HEK293 (cell line): Measurements from ENCODE around the gene LMOD1.

Experiments used
- EGR2 ChIP-seq: fragments of 450-650 bp; formaldehyde crosslinking; IDR thresholded peaks from 2 replicates; pipeline ENCODE4 v1.5.1; 2016; ENCODE audit warnings: low read depth, missing biosample characterization, missing genetic modification characterization
- IKZF3 ChIP-seq: fragments of 450-650 bp; IDR thresholded peaks from 2 replicates; pipeline ENCODE4 v1.5.0; 2018; ENCODE audit warnings: missing biosample characterization, mild to moderate bottlenecking, missing genetic modification characterization, moderate library complexity
- KLF16 ChIP-seq: fragments of 450-650 bp; formaldehyde crosslinking; IDR thresholded peaks from 2 replicates; pipeline ENCODE4 v1.5.1; 2017; ENCODE audit warnings: missing biosample characterization, missing genetic modification characterization
- KLF8 ChIP-seq: fragments of 450-650 bp; formaldehyde crosslinking; IDR thresholded peaks from 2 replicates; pipeline ENCODE4 v1.5.1; 2016; ENCODE audit warnings: missing biosample characterization, missing genetic modification characterization
- SETDB1 ChIP-seq: IDR thresholded peaks from one replicate; pipeline ENCODE4 v1.6.1; 2017; ENCODE audit warnings: mild to moderate bottlenecking, low read length, moderate library complexity, mixed read lengths; ENCODE audit not compliant: insufficient read length
- ZFP37 ChIP-seq: fragments of 450-650 bp; formaldehyde crosslinking; IDR thresholded peaks from 2 replicates; pipeline ENCODE4 v1.5.1; 2016; ENCODE audit warnings: missing biosample characterization, missing genetic modification characterization
- ZNF112 ChIP-seq: fragments of 450-650 bp; formaldehyde crosslinking; IDR thresholded peaks from 2 replicates; pipeline ENCODE4 v1.5.0; 2017; ENCODE audit warnings: missing biosample characterization, missing genetic modification characterization
- ZNF132 ChIP-seq: fragments of 450-650 bp; formaldehyde crosslinking; IDR thresholded peaks from 2 replicates; pipeline ENCODE4 v1.5.1; 2017; ENCODE audit warnings: missing biosample characterization, missing genetic modification characterization, borderline replicate concordance
- ZNF140 ChIP-seq: fragments of 450-650 bp; formaldehyde crosslinking; IDR thresholded peaks from 2 replicates; pipeline ENCODE4 v1.5.1; 2016; ENCODE audit warnings: missing biosample characterization, missing genetic modification characterization
- ZNF146 ChIP-seq: fragments of 450-650 bp; formaldehyde crosslinking; IDR thresholded peaks from 2 replicates; pipeline ENCODE4 v1.5.1; 2016; ENCODE audit warnings: missing biosample characterization, missing genetic modification characterization
- ZNF19 ChIP-seq: fragments of 450-650 bp; formaldehyde crosslinking; IDR thresholded peaks from 2 replicates; pipeline ENCODE4; 2016; ENCODE audit warnings: missing biosample characterization, missing genetic modification characterization, low read depth
- ZNF214 ChIP-seq: fragments of 450-650 bp; formaldehyde crosslinking; IDR thresholded peaks from 2 replicates; pipeline ENCODE4 v1.5.1; 2017; ENCODE audit warnings: missing biosample characterization, mild to moderate bottlenecking, missing genetic modification characterization, borderline replicate concordance
- ZNF239 ChIP-seq: fragments of 450-650 bp; formaldehyde crosslinking; IDR thresholded peaks from 2 replicates; pipeline ENCODE4 v1.5.1; 2016; ENCODE audit warnings: missing biosample characterization, missing genetic modification characterization
- ZNF324 ChIP-seq: fragments of 450-650 bp; formaldehyde crosslinking; IDR thresholded peaks from 2 replicates; pipeline ENCODE4 v1.5.1; 2016; ENCODE audit warnings: missing biosample characterization, missing genetic modification characterization
- ZNF473 ChIP-seq: fragments of 450-650 bp; formaldehyde crosslinking; IDR thresholded peaks from 2 replicates; pipeline ENCODE4 v1.5.1; 2017; ENCODE audit warnings: missing biosample characterization, missing genetic modification characterization
- ZNF501 ChIP-seq: fragments of 450-650 bp; formaldehyde crosslinking; IDR thresholded peaks from 2 replicates; pipeline ENCODE4 v1.5.1; 2016; ENCODE audit warnings: missing biosample characterization, missing genetic modification characterization
- ZNF561 ChIP-seq: fragments of 450-650 bp; IDR thresholded peaks from 2 replicates; pipeline ENCODE4 v1.5.1; 2018; ENCODE audit warnings: missing biosample characterization, missing genetic modification characterization, borderline replicate concordance
- ZNF596 ChIP-seq: fragments of 450-650 bp; IDR thresholded peaks from 2 replicates; pipeline ENCODE4 v1.5.0; 2018; ENCODE audit warnings: missing biosample characterization, mild to moderate bottlenecking, missing genetic modification characterization, moderate library complexity
- ZNF776 ChIP-seq: fragments of 450-650 bp; formaldehyde crosslinking; IDR thresholded peaks from 2 replicates; pipeline ENCODE4 v1.5.0; 2017; ENCODE audit warnings: missing biosample characterization, missing genetic modification characterization, borderline replicate concordance
- ZNF777 ChIP-seq: fragments of 450-650 bp; formaldehyde crosslinking; IDR thresholded peaks from 2 replicates; pipeline ENCODE4 v1.5.1; 2017; ENCODE audit warnings: missing biosample characterization, missing genetic modification characterization, borderline replicate concordance
- ZNF791 ChIP-seq: fragments of 450-650 bp; formaldehyde crosslinking; IDR thresholded peaks from 2 replicates; pipeline ENCODE4 v1.5.1; 2016; ENCODE audit warnings: missing biosample characterization, missing genetic modification characterization
- ZXDB ChIP-seq: fragments of 450-650 bp; formaldehyde crosslinking; IDR thresholded peaks from 2 replicates; pipeline ENCODE4 v1.5.1; 2016; ENCODE audit warnings: missing biosample characterization, missing genetic modification characterization
- TF ChIP-seq, protein P1 (sequence below): fragments of 450-650 bp; formaldehyde crosslinking; IDR thresholded peaks from 2 replicates; pipeline ENCODE4 v1.5.1; 2016; ENCODE audit warnings: missing biosample characterization, missing genetic modification characterization
- TF ChIP-seq, protein P2 (sequence below): fragments of 450-650 bp; formaldehyde crosslinking; IDR thresholded peaks from 2 replicates; pipeline ENCODE4 v1.5.1; 2016; ENCODE audit warnings: missing biosample characterization, missing genetic modification characterization
- TF ChIP-seq, protein P3 (sequence below): fragments of 450-650 bp; formaldehyde crosslinking; IDR thresholded peaks from 2 replicates; pipeline ENCODE4 v1.5.1; 2016; ENCODE audit warnings: missing biosample characterization, missing genetic modification characterization
- TF ChIP-seq, protein P4 (sequence below): fragments of 450-650 bp; formaldehyde crosslinking; conservative IDR thresholded peaks from 2 replicates; pipeline ENCODE4 v1.5.1; 2016; ENCODE audit warnings: low read depth, missing biosample characterization, missing genetic modification characterization
- TF ChIP-seq, protein P5 (sequence below): fragments of 450-650 bp; formaldehyde crosslinking; IDR thresholded peaks from 2 replicates; pipeline ENCODE4 v1.5.0; 2017; ENCODE audit warnings: missing biosample characterization, missing genetic modification characterization, borderline replicate concordance
- TF ChIP-seq, protein P6 (sequence below): fragments of 450-650 bp; formaldehyde crosslinking; IDR thresholded peaks from 2 replicates; pipeline ENCODE4 v1.5.1; 2016; ENCODE audit warnings: missing biosample characterization, missing genetic modification characterization

The LMOD1 gene

DNA sequence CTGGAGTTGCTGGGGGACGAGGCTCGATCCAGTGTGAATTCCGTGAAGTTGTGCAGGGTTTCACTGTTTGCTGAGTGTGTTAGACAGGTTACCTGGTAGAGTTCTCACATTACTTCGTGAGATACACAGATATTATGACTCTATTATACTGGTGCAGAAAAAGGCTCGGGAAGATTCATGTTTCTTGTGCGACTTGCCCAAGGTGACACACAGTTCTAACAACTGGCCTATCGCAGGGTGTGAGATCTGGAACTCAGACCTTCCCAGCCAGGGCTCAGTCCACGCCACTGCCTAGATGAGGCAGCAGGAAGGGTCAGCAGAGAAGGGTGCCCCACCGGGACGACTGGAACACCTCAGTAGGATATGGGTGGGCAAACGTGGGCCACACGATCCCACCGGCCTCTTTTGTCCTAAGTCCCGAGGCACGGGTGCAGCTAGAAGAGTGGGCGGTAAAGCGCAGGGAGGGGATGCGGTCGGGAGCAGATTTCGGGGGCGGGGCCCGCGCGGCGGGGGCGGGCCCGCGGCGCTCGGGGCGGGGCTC lies 35.8 kb upstream of the LMOD1 start (continued):
- TF ChIP-seq, protein P1, sequence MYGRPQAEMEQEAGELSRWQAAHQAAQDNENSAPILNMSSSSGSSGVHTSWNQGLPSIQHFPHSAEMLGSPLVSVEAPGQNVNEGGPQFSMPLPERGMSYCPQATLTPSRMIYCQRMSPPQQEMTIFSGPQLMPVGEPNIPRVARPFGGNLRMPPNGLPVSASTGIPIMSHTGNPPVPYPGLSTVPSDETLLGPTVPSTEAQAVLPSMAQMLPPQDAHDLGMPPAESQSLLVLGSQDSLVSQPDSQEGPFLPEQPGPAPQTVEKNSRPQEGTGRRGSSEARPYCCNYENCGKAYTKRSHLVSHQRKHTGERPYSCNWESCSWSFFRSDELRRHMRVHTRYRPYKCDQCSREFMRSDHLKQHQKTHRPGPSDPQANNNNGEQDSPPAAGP (tag by site-specific recombination): no peak
- TF ChIP-seq ZNF777 (tag by site-specific recombination) (no peak), EGR2 (peak; percentile 55; the same call in 1 of the 2 replicates), SETDB1 (no peak), ZNF239 (tag by site-specific recombination) (no peak), ZNF561 (tag by site-specific recombination) (no peak), ZNF19 (no peak), ZNF501 (tag by site-specific recombination) (peak; percentile 40; the same call in 1 of the 2 replicates), ZNF324 (tag by site-specific recombination) (no peak), ZNF791 (tag by site-specific recombination) (no peak), KLF16 (tag by site-specific recombination) (no peak), ZNF473 (no peak), ZNF596 (tag by site-specific recombination) (no peak), ZNF776 (tag by site-specific recombination) (no peak), ZNF132 (tag by site-specific recombination) (no peak), ZNF112 (tag by site-specific recombination) (no peak), KLF8 (no peak), ZFP37 (tag by site-specific recombination) (no peak), ZNF146 (no peak), ZXDB (tag by site-specific recombination) (no peak), IKZF3 (tag by site-specific recombination) (no peak), ZNF214 (no peak), ZNF140 (no peak)
- TF ChIP-seq, protein P2, sequence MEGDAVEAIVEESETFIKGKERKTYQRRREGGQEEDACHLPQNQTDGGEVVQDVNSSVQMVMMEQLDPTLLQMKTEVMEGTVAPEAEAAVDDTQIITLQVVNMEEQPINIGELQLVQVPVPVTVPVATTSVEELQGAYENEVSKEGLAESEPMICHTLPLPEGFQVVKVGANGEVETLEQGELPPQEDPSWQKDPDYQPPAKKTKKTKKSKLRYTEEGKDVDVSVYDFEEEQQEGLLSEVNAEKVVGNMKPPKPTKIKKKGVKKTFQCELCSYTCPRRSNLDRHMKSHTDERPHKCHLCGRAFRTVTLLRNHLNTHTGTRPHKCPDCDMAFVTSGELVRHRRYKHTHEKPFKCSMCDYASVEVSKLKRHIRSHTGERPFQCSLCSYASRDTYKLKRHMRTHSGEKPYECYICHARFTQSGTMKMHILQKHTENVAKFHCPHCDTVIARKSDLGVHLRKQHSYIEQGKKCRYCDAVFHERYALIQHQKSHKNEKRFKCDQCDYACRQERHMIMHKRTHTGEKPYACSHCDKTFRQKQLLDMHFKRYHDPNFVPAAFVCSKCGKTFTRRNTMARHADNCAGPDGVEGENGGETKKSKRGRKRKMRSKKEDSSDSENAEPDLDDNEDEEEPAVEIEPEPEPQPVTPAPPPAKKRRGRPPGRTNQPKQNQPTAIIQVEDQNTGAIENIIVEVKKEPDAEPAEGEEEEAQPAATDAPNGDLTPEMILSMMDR (tag by site-specific recombination): no peak
- TF ChIP-seq, protein P3, sequence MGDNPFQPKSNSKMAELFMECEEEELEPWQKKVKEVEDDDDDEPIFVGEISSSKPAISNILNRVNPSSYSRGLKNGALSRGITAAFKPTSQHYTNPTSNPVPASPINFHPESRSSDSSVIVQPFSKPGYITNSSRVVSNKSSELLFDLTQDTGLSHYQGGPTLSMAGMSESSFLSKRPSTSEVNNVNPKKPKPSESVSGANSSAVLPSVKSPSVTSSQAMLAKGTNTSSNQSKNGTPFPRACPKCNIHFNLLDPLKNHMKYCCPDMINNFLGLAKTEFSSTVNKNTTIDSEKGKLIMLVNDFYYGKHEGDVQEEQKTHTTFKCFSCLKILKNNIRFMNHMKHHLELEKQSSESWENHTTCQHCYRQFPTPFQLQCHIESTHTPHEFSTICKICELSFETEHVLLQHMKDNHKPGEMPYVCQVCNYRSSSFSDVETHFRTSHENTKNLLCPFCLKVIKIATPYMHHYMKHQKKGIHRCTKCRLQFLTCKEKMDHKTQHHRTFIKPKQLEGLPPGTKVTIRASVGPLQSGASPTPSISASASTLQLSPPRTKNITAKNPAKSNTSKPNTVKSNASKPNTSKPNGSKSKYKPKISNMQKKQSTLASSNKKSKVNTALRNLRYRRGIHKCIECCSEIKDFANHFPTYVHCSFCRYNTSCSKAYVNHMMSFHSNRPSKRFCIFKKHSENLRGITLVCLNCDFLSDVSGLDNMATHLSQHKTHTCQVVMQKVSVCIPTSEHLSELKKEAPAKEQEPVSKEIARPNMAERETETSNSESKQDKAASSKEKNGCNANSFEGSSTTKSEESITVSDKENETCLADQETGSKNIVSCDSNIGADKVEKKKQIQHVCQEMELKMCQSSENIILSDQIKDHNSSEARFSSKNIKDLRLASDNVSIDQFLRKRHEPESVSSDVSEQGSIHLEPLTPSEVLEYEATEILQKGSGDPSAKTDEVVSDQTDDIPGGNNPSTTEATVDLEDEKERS (tag by site-specific recombination): no peak
- TF ChIP-seq, protein P4, sequence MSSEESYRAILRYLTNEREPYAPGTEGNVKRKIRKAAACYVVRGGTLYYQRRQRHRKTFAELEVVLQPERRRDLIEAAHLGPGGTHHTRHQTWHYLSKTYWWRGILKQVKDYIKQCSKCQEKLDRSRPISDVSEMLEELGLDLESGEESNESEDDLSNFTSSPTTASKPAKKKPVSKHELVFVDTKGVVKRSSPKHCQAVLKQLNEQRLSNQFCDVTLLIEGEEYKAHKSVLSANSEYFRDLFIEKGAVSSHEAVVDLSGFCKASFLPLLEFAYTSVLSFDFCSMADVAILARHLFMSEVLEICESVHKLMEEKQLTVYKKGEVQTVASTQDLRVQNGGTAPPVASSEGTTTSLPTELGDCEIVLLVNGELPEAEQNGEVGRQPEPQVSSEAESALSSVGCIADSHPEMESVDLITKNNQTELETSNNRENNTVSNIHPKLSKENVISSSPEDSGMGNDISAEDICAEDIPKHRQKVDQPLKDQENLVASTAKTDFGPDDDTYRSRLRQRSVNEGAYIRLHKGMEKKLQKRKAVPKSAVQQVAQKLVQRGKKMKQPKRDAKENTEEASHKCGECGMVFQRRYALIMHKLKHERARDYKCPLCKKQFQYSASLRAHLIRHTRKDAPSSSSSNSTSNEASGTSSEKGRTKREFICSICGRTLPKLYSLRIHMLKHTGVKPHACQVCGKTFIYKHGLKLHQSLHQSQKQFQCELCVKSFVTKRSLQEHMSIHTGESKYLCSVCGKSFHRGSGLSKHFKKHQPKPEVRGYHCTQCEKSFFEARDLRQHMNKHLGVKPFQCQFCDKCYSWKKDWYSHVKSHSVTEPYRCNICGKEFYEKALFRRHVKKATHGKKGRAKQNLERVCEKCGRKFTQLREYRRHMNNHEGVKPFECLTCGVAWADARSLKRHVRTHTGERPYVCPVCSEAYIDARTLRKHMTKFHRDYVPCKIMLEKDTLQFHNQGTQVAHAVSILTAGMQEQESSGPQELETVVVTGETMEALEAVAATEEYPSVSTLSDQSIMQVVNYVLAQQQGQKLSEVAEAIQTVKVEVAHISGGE (tag by site-specific recombination): no peak
- TF ChIP-seq, protein P5, sequence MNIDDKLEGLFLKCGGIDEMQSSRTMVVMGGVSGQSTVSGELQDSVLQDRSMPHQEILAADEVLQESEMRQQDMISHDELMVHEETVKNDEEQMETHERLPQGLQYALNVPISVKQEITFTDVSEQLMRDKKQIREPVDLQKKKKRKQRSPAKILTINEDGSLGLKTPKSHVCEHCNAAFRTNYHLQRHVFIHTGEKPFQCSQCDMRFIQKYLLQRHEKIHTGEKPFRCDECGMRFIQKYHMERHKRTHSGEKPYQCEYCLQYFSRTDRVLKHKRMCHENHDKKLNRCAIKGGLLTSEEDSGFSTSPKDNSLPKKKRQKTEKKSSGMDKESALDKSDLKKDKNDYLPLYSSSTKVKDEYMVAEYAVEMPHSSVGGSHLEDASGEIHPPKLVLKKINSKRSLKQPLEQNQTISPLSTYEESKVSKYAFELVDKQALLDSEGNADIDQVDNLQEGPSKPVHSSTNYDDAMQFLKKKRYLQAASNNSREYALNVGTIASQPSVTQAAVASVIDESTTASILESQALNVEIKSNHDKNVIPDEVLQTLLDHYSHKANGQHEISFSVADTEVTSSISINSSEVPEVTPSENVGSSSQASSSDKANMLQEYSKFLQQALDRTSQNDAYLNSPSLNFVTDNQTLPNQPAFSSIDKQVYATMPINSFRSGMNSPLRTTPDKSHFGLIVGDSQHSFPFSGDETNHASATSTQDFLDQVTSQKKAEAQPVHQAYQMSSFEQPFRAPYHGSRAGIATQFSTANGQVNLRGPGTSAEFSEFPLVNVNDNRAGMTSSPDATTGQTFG: no peak
- TF ChIP-seq, protein P6, sequence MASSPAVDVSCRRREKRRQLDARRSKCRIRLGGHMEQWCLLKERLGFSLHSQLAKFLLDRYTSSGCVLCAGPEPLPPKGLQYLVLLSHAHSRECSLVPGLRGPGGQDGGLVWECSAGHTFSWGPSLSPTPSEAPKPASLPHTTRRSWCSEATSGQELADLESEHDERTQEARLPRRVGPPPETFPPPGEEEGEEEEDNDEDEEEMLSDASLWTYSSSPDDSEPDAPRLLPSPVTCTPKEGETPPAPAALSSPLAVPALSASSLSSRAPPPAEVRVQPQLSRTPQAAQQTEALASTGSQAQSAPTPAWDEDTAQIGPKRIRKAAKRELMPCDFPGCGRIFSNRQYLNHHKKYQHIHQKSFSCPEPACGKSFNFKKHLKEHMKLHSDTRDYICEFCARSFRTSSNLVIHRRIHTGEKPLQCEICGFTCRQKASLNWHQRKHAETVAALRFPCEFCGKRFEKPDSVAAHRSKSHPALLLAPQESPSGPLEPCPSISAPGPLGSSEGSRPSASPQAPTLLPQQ (tag by site-specific recombination): no peak
